Liver (tissue), 9 donors: ENCODE data around the gene UBE2V1. TPM values are rescaled to one million over a fixed set of nuclear protein-coding genes. Genes with fewer than 3 reads are reported as not detected.

Experiments used
- DNase-seq: peaks from one replicate; pipeline ENCODE4 v3.0.0-alpha.2; 2017; ENCODE audit warnings: low spot score
- H3K27ac ChIP-seq, 2 donors: one replicate each; pipeline ENCODE4 v1.7.0; 2013; ENCODE audit warnings: inconsistent platforms in 2 of 2, low read length in 2 of 2, control low read depth in 1 of 2, low read depth in 1 of 2, mild to moderate bottlenecking in 1 of 2
- H3K27me3 ChIP-seq, 4 donors: one replicate each; pipeline versions ENCODE4 v1.6.1 to v1.7.0; 2013; ENCODE audit warnings: low read length in 3 of 4, inconsistent platforms in 1 of 4, mild to moderate bottlenecking in 1 of 4, moderate library complexity in 1 of 4; ENCODE audit not compliant: control insufficient read depth in 4 of 4, insufficient read depth in 4 of 4
- H3K36me3 ChIP-seq, 4 donors: one replicate each; pipeline versions ENCODE4 v1.6.1 to v1.7.0; 2013; ENCODE audit warnings: low read length in 3 of 4, mild to moderate bottlenecking in 3 of 4, low read depth in 1 of 4, moderate library complexity in 1 of 4; ENCODE audit not compliant: control insufficient read depth in 4 of 4, insufficient read depth in 3 of 4
- H3K4me1 ChIP-seq, 4 donors: one replicate each; pipeline versions ENCODE4 v1.6.1 to v1.7.0; 2013; ENCODE audit warnings: low read length in 3 of 4, mild to moderate bottlenecking in 3 of 4, moderate library complexity in 1 of 4; ENCODE audit not compliant: control insufficient read depth in 4 of 4, insufficient read depth in 4 of 4
- H3K4me3 ChIP-seq, 3 donors: one replicate each; pipeline versions ENCODE4 v1.6.1 to v1.7.0; 2013; ENCODE audit warnings: low read length in 3 of 3, control low read depth in 1 of 3, low read depth in 1 of 3, mild to moderate bottlenecking in 1 of 3
- H3K9ac ChIP-seq, 2 donors: one replicate each; pipeline ENCODE4 v1.7.0; 2013; ENCODE audit warnings: low read length in 2 of 2, mild to moderate bottlenecking in 2 of 2, moderate library complexity in 2 of 2, control low read depth in 1 of 2, low read depth in 1 of 2
- H3K9me3 ChIP-seq, 4 donors: one replicate each; pipeline versions ENCODE4 v1.6.1 to v1.7.0; 2013; ENCODE audit warnings: low read length in 3 of 4; ENCODE audit not compliant: control insufficient read depth in 4 of 4
- ATF3 ChIP-seq: IDR thresholded peaks from 2 replicates; pipeline ENCODE4 v1.6.1; 2016; ENCODE audit warnings: antibody characterized with exemption
- EGR1 ChIP-seq, 2 donors: IDR thresholded peaks; 2 replicates each; pipeline ENCODE4 v1.6.1; 2016 to 2018; ENCODE audit warnings: antibody characterized with exemption in 2 of 2, low read depth in 2 of 2
- FOXA1 ChIP-seq: IDR thresholded peaks from 2 replicates; pipeline ENCODE4 v1.6.1; 2016; ENCODE audit warnings: antibody characterized with exemption
- FOXA2 ChIP-seq: IDR thresholded peaks from 2 replicates; pipeline ENCODE4 v1.6.1; 2016; ENCODE audit warnings: antibody characterized with exemption
- GABPA ChIP-seq, 2 donors: IDR thresholded peaks in 1 of 2; conservative IDR thresholded peaks in 1 of 2; 2 replicates each; pipeline ENCODE4 v1.6.1; 2016; ENCODE audit warnings: antibody characterized with exemption in 2 of 2, mild to moderate bottlenecking in 1 of 2, moderate library complexity in 1 of 2
- HNF4A ChIP-seq, 2 donors: conservative IDR thresholded peaks; 2 replicates each; pipeline ENCODE4 v1.6.1; 2016; ENCODE audit warnings: antibody characterized with exemption in 2 of 2, mild to moderate bottlenecking in 2 of 2
- HNF4G ChIP-seq: IDR thresholded peaks from 2 replicates; pipeline ENCODE4 v1.6.1; 2016; ENCODE audit warnings: antibody characterized with exemption
- JUND ChIP-seq, 2 donors: IDR thresholded peaks; 2 replicates each; pipeline ENCODE4 v1.6.1; 2016; ENCODE audit warnings: antibody characterized with exemption in 2 of 2
- NR2F2 ChIP-seq: IDR thresholded peaks from 2 replicates; pipeline ENCODE4 v1.6.1; 2016; ENCODE audit warnings: antibody characterized with exemption
- RAD21 ChIP-seq, 2 donors: IDR thresholded peaks; 2 replicates each; pipeline ENCODE4 v1.6.1; 2016; ENCODE audit warnings: antibody characterized with exemption in 2 of 2, mild to moderate bottlenecking in 2 of 2
- RXRA ChIP-seq, 2 donors: IDR thresholded peaks; 2 replicates each; pipeline ENCODE4 v1.6.1; 2017 to 2018; ENCODE audit warnings: antibody characterized with exemption in 2 of 2, mild to moderate bottlenecking in 1 of 2
- SP1 ChIP-seq: IDR thresholded peaks from 2 replicates; pipeline ENCODE4 v1.6.1; 2018; ENCODE audit warnings: antibody characterized with exemption, mild to moderate bottlenecking
- TAF1 ChIP-seq: conservative IDR thresholded peaks from 2 replicates; pipeline ENCODE4 v1.6.1; 2016; ENCODE audit warnings: antibody characterized with exemption, mild to moderate bottlenecking
- YY1 ChIP-seq: IDR thresholded peaks from 2 replicates; pipeline ENCODE4 v1.6.1; 2016; ENCODE audit warnings: antibody characterized with exemption, mild to moderate bottlenecking
- ZBTB33 ChIP-seq: IDR thresholded peaks from 2 replicates; pipeline ENCODE4 v1.6.1; 2016; ENCODE audit warnings: antibody characterized with exemption
- WGBS: extraction: QIAGEN DNeasy Blood & Tissue Kit; methylation state at CpG from one replicate; pipeline ENCODE4 v1.1.7; 2013; 5-methylcytosine and 5-hydroxymethylcytosine counted together
- polyA plus RNA-seq, 2 donors: library from polyadenylated mRNA; stranded (reverse) in 1 of 2; unstranded in 1 of 2; fragments of 200-250 nt in 1 of 2; fragments of >200 nt in 1 of 2; fragmentation: Nextera tagmentation in 1 of 2; extraction: Ambion mirVana in 1 of 2; gene quantifications; one replicate each; pipeline versions ENCODE4 v1.2.1 to v1.2.3, GENCODE V29; 2013 to 2015
- total RNA-seq, 2 donors: library from RNA; depleted of rRNA; stranded (reverse); fragments of >200 nt; gene quantifications; one replicate each; pipeline ENCODE4 v1.2.3, GENCODE V29; 2014
- TF ChIP-seq, protein P1 (sequence below): fragments of 150-350 bp; IDR thresholded peaks from 2 replicates; pipeline ENCODE4 v1.5.1; 2017; ENCODE audit warnings: improper control_type of control experiment, low read depth, low read length; ENCODE audit not compliant: missing input control
- TF ChIP-seq, protein P2 (sequence below): IDR thresholded peaks from 2 replicates; pipeline ENCODE4 v1.6.1; 2016; ENCODE audit warnings: antibody characterized with exemption, mild to moderate bottlenecking
- TF ChIP-seq, protein P3 (sequence below): IDR thresholded peaks from 2 replicates; pipeline ENCODE4 v1.6.1; 2016; ENCODE audit warnings: antibody characterized with exemption
- donor health status: healthy.
- donor health status: healthy.
- donor health status: healthy.
- donor health status: healthy.
- donor health status: healthy.

Gene UBE2V1
- total and polyA plus RNA-seq, 4 donors, result 27.9 to 53.0 (median 34.2) TPM

- TF ChIP-seq TAF1, result no peak
- TF ChIP-seq JUND (IDR thresholded peaks at IDR 0.05), result no peak
- no peak for TF ChIP-seq SP1
- TF ChIP-seq, protein P1, sequence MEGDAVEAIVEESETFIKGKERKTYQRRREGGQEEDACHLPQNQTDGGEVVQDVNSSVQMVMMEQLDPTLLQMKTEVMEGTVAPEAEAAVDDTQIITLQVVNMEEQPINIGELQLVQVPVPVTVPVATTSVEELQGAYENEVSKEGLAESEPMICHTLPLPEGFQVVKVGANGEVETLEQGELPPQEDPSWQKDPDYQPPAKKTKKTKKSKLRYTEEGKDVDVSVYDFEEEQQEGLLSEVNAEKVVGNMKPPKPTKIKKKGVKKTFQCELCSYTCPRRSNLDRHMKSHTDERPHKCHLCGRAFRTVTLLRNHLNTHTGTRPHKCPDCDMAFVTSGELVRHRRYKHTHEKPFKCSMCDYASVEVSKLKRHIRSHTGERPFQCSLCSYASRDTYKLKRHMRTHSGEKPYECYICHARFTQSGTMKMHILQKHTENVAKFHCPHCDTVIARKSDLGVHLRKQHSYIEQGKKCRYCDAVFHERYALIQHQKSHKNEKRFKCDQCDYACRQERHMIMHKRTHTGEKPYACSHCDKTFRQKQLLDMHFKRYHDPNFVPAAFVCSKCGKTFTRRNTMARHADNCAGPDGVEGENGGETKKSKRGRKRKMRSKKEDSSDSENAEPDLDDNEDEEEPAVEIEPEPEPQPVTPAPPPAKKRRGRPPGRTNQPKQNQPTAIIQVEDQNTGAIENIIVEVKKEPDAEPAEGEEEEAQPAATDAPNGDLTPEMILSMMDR, result no peak
- TF ChIP-seq HNF4G, result no peak
- TF ChIP-seq, protein P2, sequence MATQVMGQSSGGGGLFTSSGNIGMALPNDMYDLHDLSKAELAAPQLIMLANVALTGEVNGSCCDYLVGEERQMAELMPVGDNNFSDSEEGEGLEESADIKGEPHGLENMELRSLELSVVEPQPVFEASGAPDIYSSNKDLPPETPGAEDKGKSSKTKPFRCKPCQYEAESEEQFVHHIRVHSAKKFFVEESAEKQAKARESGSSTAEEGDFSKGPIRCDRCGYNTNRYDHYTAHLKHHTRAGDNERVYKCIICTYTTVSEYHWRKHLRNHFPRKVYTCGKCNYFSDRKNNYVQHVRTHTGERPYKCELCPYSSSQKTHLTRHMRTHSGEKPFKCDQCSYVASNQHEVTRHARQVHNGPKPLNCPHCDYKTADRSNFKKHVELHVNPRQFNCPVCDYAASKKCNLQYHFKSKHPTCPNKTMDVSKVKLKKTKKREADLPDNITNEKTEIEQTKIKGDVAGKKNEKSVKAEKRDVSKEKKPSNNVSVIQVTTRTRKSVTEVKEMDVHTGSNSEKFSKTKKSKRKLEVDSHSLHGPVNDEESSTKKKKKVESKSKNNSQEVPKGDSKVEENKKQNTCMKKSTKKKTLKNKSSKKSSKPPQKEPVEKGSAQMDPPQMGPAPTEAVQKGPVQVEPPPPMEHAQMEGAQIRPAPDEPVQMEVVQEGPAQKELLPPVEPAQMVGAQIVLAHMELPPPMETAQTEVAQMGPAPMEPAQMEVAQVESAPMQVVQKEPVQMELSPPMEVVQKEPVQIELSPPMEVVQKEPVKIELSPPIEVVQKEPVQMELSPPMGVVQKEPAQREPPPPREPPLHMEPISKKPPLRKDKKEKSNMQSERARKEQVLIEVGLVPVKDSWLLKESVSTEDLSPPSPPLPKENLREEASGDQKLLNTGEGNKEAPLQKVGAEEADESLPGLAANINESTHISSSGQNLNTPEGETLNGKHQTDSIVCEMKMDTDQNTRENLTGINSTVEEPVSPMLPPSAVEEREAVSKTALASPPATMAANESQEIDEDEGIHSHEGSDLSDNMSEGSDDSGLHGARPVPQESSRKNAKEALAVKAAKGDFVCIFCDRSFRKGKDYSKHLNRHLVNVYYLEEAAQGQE, result no peak
- no peak for TF ChIP-seq GABPA (IDR thresholded peaks at IDR 0.05 in 1 of 2, conservative IDR thresholded peaks at IDR 0.05 in 1 of 2)
- TF ChIP-seq FOXA2, result no peak
- TF ChIP-seq EGR1 (IDR thresholded peaks at IDR 0.05; ENCODE audit: low read depth in 2 of 2), result no peak
- TF ChIP-seq FOXA1, result no peak
- no peak for TF ChIP-seq YY1
- TF ChIP-seq ATF3, result no peak
- TF ChIP-seq RXRA (IDR thresholded peaks at IDR 0.05), result no peak
- TF ChIP-seq NR2F2, result no peak
- TF ChIP-seq RAD21 (IDR thresholded peaks at IDR 0.05), result no peak
- no peak for TF ChIP-seq ZBTB33
- TF ChIP-seq HNF4A (conservative IDR thresholded peaks at IDR 0.05), result no peak
- TF ChIP-seq, protein P3, sequence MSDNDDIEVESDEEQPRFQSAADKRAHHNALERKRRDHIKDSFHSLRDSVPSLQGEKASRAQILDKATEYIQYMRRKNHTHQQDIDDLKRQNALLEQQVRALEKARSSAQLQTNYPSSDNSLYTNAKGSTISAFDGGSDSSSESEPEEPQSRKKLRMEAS, result no peak
- Histone ChIP-seq H3K4me3 (no peak overlapping the region), H3K9ac (no peak overlapping the region), H3K4me1 (peaks cover 0 to 4% (median 0%) of the 10 kb centered on the region in 4 donors), H3K27ac (peak overlapping the region in 1 of 2 donors; percentile 46), H3K36me3 (no peaks in the 10 kb centered on the region), H3K9me3 (no peaks in the 10 kb centered on the region), H3K27me3 (no peaks in the 10 kb centered on the region)
- no peak for DNase-seq
- WGBS, result 79% methylated on average over 16 of the region's 16 CpGs
Measured at GRCh38 chr20:50048420-50049166, 64.4 kb downstream of the UBE2V1 start.
